Tibial artery (tissue), 4 donors: Measurements from ENCODE around the gene TFAM.

ENCODE experiments used
- DNase-seq, 2 donors: peaks; one replicate each; pipeline ENCODE4 v3.0.0-alpha.2; 2019
- H3K27ac ChIP-seq, 2 donors: fragments of 200-600 bp; sonication (generic) in 1 of 2; 1 replicate in 1 of 2; 2 replicates in 1 of 2; pipeline ENCODE4 v1.5.1; 2018 to 2019; ENCODE audit warnings: mild to moderate bottlenecking in 1 of 2
- H3K27me3 ChIP-seq, 2 donors: fragments of 200-600 bp; sonication (generic) in 1 of 2; one replicate each; pipeline versions ENCODE4 v1.5.1 to v1.6.0; 2016 to 2019
- H3K36me3 ChIP-seq, 3 donors: fragments of 200-600 bp; sonication (generic) in 2 of 3; one replicate each; pipeline ENCODE4 v1.5.1; 2016 to 2019; ENCODE audit warnings: mild to moderate bottlenecking in 2 of 3
- H3K4me1 ChIP-seq, 4 donors: fragments of 200-600 bp; sonication (generic) in 2 of 4; 1 replicate in 3 of 4; 2 replicates in 1 of 4; pipeline ENCODE4 v1.5.1; 2016 to 2019
- H3K4me3 ChIP-seq, 2 donors: fragments of 200-600 bp; sonication (generic) in 1 of 2; 1 replicate in 1 of 2; 2 replicates in 1 of 2; pipeline ENCODE4 v1.5.1; 2018 to 2019; ENCODE audit warnings: mild to moderate bottlenecking in 2 of 2
- H3K9me3 ChIP-seq, 3 donors: fragments of 200-600 bp; sonication (generic) in 1 of 3; one replicate each; pipeline ENCODE4 v1.5.1; 2016 to 2019
- intact Hi-C: fragments of 100-400 bp; cut with DNase I; formaldehyde crosslinking; loops from one replicate; pipeline ENCODE4 v1.15.0; 2023; ENCODE audit warnings: low total_unique reads
- TF ChIP-seq, protein P1 (sequence below), 2 experiments: fragments of 200-600 bp in 1 of 2; fragments of 450-650 bp in 1 of 2; IDR thresholded peaks; one replicate each; pipeline ENCODE4 v1.5.1; 2017 to 2019; ENCODE audit warnings: antibody characterized with exemption in 2 of 2, mild to moderate bottlenecking in 1 of 2, moderate library complexity in 1 of 2

Gene TFAM

DNA sequence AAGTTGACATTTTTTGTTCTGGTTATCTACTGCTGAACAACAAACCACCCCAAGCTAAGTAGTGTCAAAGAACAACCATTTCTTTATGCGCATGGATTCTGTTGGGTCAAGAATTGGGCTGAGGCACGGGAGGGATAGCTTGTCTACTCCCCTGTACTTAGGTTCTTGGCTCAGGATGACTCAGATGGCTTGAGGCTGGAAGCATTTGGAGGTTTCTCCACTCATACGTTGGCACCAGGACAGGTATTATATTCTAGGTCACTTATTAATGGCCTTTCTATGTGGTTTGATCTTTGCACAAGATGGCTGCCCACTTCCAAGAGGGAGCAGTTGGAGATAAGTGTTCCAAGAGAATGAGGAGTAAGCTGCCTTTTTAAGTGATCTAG is 11.8 kb upstream of the TFAM start:
- no peak for DNase-seq
- intact Hi-C loops = no loop called here
- Histone ChIP-seq H3K4me1 (no peaks in the 10 kb centered on the region), H3K27me3 (no peaks in the 10 kb centered on the region), H3K9me3 (no peaks in the 10 kb centered on the region), H3K36me3 (no peaks in the 10 kb centered on the region), H3K4me3 (no peak overlapping the region), H3K27ac (no peak overlapping the region)
- TF ChIP-seq, protein P1, sequence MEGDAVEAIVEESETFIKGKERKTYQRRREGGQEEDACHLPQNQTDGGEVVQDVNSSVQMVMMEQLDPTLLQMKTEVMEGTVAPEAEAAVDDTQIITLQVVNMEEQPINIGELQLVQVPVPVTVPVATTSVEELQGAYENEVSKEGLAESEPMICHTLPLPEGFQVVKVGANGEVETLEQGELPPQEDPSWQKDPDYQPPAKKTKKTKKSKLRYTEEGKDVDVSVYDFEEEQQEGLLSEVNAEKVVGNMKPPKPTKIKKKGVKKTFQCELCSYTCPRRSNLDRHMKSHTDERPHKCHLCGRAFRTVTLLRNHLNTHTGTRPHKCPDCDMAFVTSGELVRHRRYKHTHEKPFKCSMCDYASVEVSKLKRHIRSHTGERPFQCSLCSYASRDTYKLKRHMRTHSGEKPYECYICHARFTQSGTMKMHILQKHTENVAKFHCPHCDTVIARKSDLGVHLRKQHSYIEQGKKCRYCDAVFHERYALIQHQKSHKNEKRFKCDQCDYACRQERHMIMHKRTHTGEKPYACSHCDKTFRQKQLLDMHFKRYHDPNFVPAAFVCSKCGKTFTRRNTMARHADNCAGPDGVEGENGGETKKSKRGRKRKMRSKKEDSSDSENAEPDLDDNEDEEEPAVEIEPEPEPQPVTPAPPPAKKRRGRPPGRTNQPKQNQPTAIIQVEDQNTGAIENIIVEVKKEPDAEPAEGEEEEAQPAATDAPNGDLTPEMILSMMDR (IDR thresholded peaks at IDR 0.05) = no peak

DNA sequence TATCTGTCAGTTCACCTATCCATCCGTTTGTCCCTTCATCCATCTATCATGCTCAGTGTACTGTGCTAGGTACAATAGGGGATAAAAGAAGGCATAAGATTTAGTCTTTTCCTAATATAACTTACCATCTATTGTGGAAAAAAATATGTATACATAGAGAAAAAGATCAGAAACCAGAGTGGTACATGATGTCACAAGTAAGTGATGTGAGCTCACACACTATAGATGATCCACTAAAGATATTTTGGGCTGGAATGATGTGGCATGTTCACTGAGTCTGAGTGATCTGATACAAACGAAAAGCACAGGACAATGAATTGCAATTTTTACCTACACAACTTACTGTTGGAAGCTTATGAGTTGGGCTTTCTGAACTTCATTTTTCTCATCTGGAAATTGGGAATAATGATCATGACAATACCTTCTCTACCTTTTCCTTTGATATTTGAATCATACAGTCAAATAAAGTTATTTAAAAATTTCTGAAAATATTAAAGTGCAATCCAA is 2.7 kb upstream of the TFAM start:
- Histone ChIP-seq H3K36me3 (peaks cover 0 to 8% (median 0%) of the 10 kb centered on the region in 3 donors), H3K4me3 (no peak overlapping the region), H3K27me3 (no peaks in the 10 kb centered on the region), H3K4me1 (peaks cover 0 to 25% (median 17%) of the 10 kb centered on the region in 4 donors), H3K27ac (no peak overlapping the region), H3K9me3 (no peaks in the 10 kb centered on the region)
- TF ChIP-seq, protein P1 (IDR thresholded peaks at IDR 0.05) = no peak
- intact Hi-C loops = loop anchor here (5.0 kb wide), 2 partner anchors 45 to 195 kb away; partner anchors contain the start of gene UBE2D1
- no peak for DNase-seq

GRCh38 chr10:58384095-58384494 is 1.1 kb upstream of the TFAM start:
- intact Hi-C loops = loop anchor here (5.0 kb wide), 2 partner anchors 47 to 197 kb away; partner anchors contain the start of gene UBE2D1

GRCh38 chr10:58384544-58384998 is 639 bp upstream of the TFAM start:
- Histone ChIP-seq H3K4me1 (peaks cover 0 to 28% (median 17%) of the 10 kb centered on the region in 4 donors), H3K27me3 (no peaks in the 10 kb centered on the region), H3K9me3 (no peaks in the 10 kb centered on the region), H3K36me3 (peaks cover 16 to 25% (median 19%) of the 10 kb centered on the region in 3 donors), H3K4me3 (peak overlapping the region; percentile 88 to 92), H3K27ac (peak overlapping the region; percentile 93 to 96)
- intact Hi-C loops = loop anchor here (5.0 kb wide), 2 partner anchors 47 to 197 kb away; partner anchors contain the start of gene UBE2D1
- TF ChIP-seq, protein P1 (IDR thresholded peaks at IDR 0.05) = no peak
- no peak for DNase-seq

More at GRCh38 chr10:58384095-58384494, 1.1 kb upstream of the TFAM start:
- H3K9me3 ChIP-seq = no peaks in the 10 kb centered on the region
- H3K27me3 ChIP-seq = no peaks in the 10 kb centered on the region
- H3K4me3 ChIP-seq = peak overlapping the region; percentile 88 to 92
- H3K4me1 ChIP-seq = peaks cover 0 to 28% (median 17%) of the 10 kb centered on the region in 4 donors
- H3K36me3 ChIP-seq = peaks cover 12 to 20% (median 14%) of the 10 kb centered on the region in 3 donors
- no peak for DNase-seq
- TF ChIP-seq, protein P1 (IDR thresholded peaks at IDR 0.05) = no peak
- peak overlapping the region; percentile 93 to 96 for H3K27ac ChIP-seq

- peak in 1 of 2 donors; percentile 23 for DNase-seq
- H3K4me3 ChIP-seq = peak overlapping the region; percentile 88 to 92
- H3K9me3 ChIP-seq = no peaks in the 10 kb centered on the region
- H3K27me3 ChIP-seq = no peaks in the 10 kb centered on the region
- H3K4me1 ChIP-seq = peaks cover 0 to 28% (median 17%) of the 10 kb centered on the region in 4 donors
- H3K36me3 ChIP-seq = peaks cover 26 to 33% (median 29%) of the 10 kb centered on the region in 3 donors
- peak overlapping the region; percentile 93 to 96 for H3K27ac ChIP-seq
- intact Hi-C loops = no loop called here
- TF ChIP-seq, protein P1 (IDR thresholded peaks at IDR 0.05) = no peak
These were observed 538 bp downstream of the TFAM start for GRCh38 chr10:58385784-58386112.
